GM13976 (cell line): ENCODE results near the gene NPAS2.

Experiments
- DNase-seq: peaks from one replicate; pipeline ENCODE4 v3.0.0; 2012; ENCODE audit warnings: low spot score
- in situ Hi-C: fragments of 300-500 bp; cut with MboI; formaldehyde crosslinking; loops from one replicate; pipeline ENCODE4 v1.12.0; 2022; ENCODE audit warnings: low sequenced_read_pairs, mixed read lengths, inconsistent platforms; ENCODE audit not compliant: unreplicated experiment
- TF ChIP-seq, protein P1 (sequence below): IDR thresholded peaks from 2 replicates; pipeline ENCODE4 v1.5.1; 2012; ENCODE audit warnings: borderline replicate concordance, mild to moderate bottlenecking; ENCODE audit not compliant: insufficient read depth; ENCODE audit errors: extremely low read depth, missing control alignments, control extremely low read depth

Gene NPAS2

DNA sequence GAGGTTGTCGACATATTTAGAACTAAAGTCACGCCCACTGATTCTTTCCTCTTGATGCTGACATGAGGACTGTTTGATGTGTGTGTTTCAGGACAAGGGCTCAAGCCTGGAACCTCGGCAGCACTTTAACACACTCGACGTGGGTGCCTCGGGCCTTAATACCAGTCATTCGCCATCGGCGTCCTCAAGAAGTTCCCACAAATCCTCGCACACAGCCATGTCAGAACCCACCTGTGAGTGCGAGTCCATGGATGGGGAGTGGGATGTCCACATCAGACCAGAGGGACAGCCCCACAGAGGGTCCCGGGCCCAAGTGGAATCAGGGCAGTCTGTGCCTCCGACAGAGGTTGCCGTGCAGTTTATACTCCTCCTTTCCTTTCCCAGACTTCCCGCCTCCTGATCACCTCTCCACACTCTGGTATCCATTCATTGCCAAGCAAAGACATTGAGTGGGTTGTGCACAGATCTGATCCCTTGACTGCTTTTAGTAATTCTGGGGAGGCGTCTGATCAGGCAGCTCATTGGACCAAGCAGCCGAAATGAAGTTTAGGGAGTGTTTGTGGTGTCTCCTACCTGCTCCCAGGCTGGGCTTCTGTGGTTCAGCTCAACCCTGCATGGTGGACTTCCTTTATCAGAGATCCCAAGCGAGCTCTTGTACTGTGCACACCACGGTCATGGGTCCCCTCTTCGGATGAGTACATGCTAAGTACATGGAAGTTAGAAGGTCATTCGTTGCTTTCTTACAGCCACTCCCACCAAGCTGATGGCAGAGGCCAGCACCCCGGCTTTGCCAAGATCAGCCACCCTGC is 155.0 kb downstream of the NPAS2 start:
- in situ Hi-C loops: loop anchor here (25.0 kb wide), 2 partner anchors 538 to 713 kb away; no protein-coding TSS in a partner anchor
- TF ChIP-seq, protein P1, sequence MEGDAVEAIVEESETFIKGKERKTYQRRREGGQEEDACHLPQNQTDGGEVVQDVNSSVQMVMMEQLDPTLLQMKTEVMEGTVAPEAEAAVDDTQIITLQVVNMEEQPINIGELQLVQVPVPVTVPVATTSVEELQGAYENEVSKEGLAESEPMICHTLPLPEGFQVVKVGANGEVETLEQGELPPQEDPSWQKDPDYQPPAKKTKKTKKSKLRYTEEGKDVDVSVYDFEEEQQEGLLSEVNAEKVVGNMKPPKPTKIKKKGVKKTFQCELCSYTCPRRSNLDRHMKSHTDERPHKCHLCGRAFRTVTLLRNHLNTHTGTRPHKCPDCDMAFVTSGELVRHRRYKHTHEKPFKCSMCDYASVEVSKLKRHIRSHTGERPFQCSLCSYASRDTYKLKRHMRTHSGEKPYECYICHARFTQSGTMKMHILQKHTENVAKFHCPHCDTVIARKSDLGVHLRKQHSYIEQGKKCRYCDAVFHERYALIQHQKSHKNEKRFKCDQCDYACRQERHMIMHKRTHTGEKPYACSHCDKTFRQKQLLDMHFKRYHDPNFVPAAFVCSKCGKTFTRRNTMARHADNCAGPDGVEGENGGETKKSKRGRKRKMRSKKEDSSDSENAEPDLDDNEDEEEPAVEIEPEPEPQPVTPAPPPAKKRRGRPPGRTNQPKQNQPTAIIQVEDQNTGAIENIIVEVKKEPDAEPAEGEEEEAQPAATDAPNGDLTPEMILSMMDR: no peak
- no peak for DNase-seq

- DNase-seq: no peak
- TF ChIP-seq, protein P1: no peak
- in situ Hi-C loops: loop anchor here (25.0 kb wide), 2 partner anchors 538 to 713 kb away; no protein-coding TSS in a partner anchor
Measured at GRCh38 chr2:100975521-100975785, 155.5 kb downstream of the NPAS2 start.

DNA sequence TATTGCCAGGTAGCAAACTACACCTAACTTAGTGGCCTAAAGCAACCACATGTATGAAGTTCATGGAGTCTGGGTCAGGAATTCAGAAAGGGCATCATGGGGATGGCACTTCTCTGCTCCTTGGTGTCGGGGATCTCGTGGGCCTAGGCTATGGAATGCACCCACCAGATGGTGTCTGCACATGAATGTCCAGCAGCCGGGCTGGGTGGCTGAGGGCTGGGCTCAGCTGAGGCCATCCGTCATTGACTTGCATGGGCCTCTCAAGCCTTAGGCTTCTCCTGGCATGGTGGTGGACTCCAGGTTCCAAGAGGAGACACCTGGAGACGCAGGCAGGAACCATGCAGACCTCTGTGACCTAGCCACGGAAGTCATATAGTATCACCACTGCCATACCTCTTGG is 156.1 kb downstream of the NPAS2 start:
- in situ Hi-C loops: loop anchor here (25.0 kb wide), 2 partner anchors 539 to 714 kb away; no protein-coding TSS in a partner anchor
- TF ChIP-seq, protein P1: no peak
- DNase-seq: no peak

- in situ Hi-C loops: loop anchor here (25.0 kb wide), 2 partner anchors 540 to 715 kb away; no protein-coding TSS in a partner anchor
- TF ChIP-seq, protein P1: no peak
- peak; percentile 79 for DNase-seq
Measured at GRCh38 chr2:100976645-100977391, 156.9 kb downstream of the NPAS2 start.

DNA sequence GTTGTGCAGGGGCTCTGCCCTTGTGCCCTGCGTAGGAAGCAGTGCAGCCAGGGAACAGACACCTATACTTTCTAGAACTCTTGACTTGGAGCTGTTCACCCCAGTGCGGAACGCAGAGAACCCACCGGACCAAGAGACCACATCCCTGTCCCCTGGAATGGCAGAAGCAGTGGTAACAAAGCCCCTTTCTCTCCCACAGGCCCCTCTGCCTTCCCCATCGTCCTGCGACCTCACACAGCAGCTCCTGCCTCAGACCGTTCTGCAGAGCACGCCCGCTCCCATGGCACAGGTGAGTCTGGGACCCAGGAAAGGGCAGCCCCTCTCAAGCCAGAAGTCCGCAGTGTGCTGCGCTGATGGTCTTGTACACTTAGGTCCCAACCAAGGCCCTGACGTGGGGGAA is 157.6 kb downstream of the NPAS2 start:
- in situ Hi-C loops: loop anchor here (25.0 kb wide), 2 partner anchors 540 to 715 kb away; no protein-coding TSS in a partner anchor
- TF ChIP-seq, protein P1: no peak
- no peak for DNase-seq

- no peak for DNase-seq
- in situ Hi-C loops: loop anchor here (25.0 kb wide), 2 partner anchors 541 to 716 kb away; no protein-coding TSS in a partner anchor
- TF ChIP-seq, protein P1: no peak
Measured at GRCh38 chr2:100978582-100979191, 158.7 kb downstream of the NPAS2 start.
